Trophoblast cell (in vitro differentiated cells and primary cell): ENCODE data around the gene CENPP.

Experiments
- DNase-seq, 2 donors: peaks; one replicate each; pipeline ENCODE4 v3.0.0-alpha.2; 2016
- H2AFZ ChIP-seq: 2 replicates; pipeline ENCODE4 v1.6.1; 2013; ENCODE audit warnings: low read length, moderate library complexity, mild to moderate bottlenecking; ENCODE audit not compliant: insufficient read depth, poor library complexity
- H2AK5ac ChIP-seq: 2 replicates; pipeline ENCODE4 v1.6.1; 2013; ENCODE audit warnings: mild to moderate bottlenecking, low read length
- H2BK120ac ChIP-seq: 2 replicates; pipeline ENCODE4 v1.6.1; 2013; ENCODE audit warnings: low read length, mild to moderate bottlenecking, moderate library complexity; ENCODE audit not compliant: insufficient read depth, poor library complexity
- H2BK12ac ChIP-seq: 2 replicates; pipeline ENCODE4 v1.6.1; 2013; ENCODE audit warnings: mild to moderate bottlenecking, low read length, moderate library complexity
- H2BK5ac ChIP-seq: 2 replicates; pipeline ENCODE4 v1.6.1; 2013; ENCODE audit warnings: low read length, low read depth, moderate library complexity, mild to moderate bottlenecking; ENCODE audit not compliant: poor library complexity
- H3K14ac ChIP-seq: 2 replicates; pipeline ENCODE4 v1.6.1; 2013; ENCODE audit warnings: mild to moderate bottlenecking, low read length
- H3K18ac ChIP-seq: 2 replicates; pipeline ENCODE4 v1.6.1; 2013; ENCODE audit warnings: mild to moderate bottlenecking, low read length
- H3K23ac ChIP-seq: 2 replicates; pipeline ENCODE4 v1.6.1; 2013; ENCODE audit warnings: low read length
- H3K27ac ChIP-seq: 2 replicates; pipeline ENCODE4 v1.5.1; 2013; ENCODE audit warnings: low read depth, mild to moderate bottlenecking, inconsistent platforms, low read length, moderate library complexity
- H3K27me3 ChIP-seq: 2 replicates; pipeline ENCODE4 v1.6.1; 2013; ENCODE audit warnings: inconsistent platforms, mild to moderate bottlenecking, low read length, moderate library complexity; ENCODE audit not compliant: insufficient read depth
- H3K36me3 ChIP-seq, 2 experiments: 1 replicate in 1 of 2; 2 replicates in 1 of 2; pipeline ENCODE4 v1.6.1; 2013; ENCODE audit warnings: low read length in 2 of 2, mild to moderate bottlenecking in 2 of 2, moderate library complexity in 1 of 2; ENCODE audit not compliant: insufficient read depth in 2 of 2, control insufficient read depth in 1 of 2
- H3K4ac ChIP-seq: 2 replicates; pipeline ENCODE4 v1.6.1; 2013; ENCODE audit warnings: low read depth, mild to moderate bottlenecking, low read length, moderate library complexity
- H3K4me1 ChIP-seq, 2 experiments: 1 replicate in 1 of 2; 2 replicates in 1 of 2; pipeline ENCODE4 v1.6.1; 2013; ENCODE audit warnings: low read length in 2 of 2, mild to moderate bottlenecking in 2 of 2, moderate library complexity in 1 of 2; ENCODE audit not compliant: insufficient read depth in 2 of 2, control insufficient read depth in 1 of 2
- H3K4me2 ChIP-seq: 2 replicates; pipeline ENCODE4 v1.6.1; 2013; ENCODE audit warnings: inconsistent platforms, mild to moderate bottlenecking, low read length, moderate library complexity
- H3K4me3 ChIP-seq: 2 replicates; pipeline ENCODE4 v1.5.1; 2013; ENCODE audit warnings: mild to moderate bottlenecking, low read depth, low read length, inconsistent platforms
- H3K79me1 ChIP-seq: one replicate; pipeline ENCODE4 v1.6.1; 2013; ENCODE audit warnings: low read length
- H3K79me2 ChIP-seq: 2 replicates; pipeline ENCODE4 v1.6.1; 2013; ENCODE audit warnings: low read length, mild to moderate bottlenecking; ENCODE audit not compliant: control insufficient read depth, insufficient read depth, poor library complexity
- H3K9ac ChIP-seq: 2 replicates; pipeline ENCODE4 v1.6.1; 2013; ENCODE audit warnings: mild to moderate bottlenecking, low read length
- H3K9me3 ChIP-seq: 2 replicates; pipeline ENCODE4 v1.6.1; 2013; ENCODE audit warnings: low read depth, mild to moderate bottlenecking, control low read depth, inconsistent platforms, low read length; ENCODE audit not compliant: insufficient read depth
- H4K12ac ChIP-seq: 2 replicates; pipeline ENCODE4 v1.6.1; 2013; ENCODE audit warnings: low read depth, mild to moderate bottlenecking, low read length, moderate library complexity
- H4K8ac ChIP-seq: 2 replicates; pipeline ENCODE4 v1.6.1; 2013; ENCODE audit warnings: low read depth, mild to moderate bottlenecking, low read length, moderate library complexity
- H4K91ac ChIP-seq: one replicate; pipeline ENCODE4 v1.6.1; 2013; ENCODE audit warnings: low read depth, mild to moderate bottlenecking, low read length, moderate library complexity
- WGBS: extraction: QIAGEN DNeasy Blood & Tissue Kit; methylation state at CpG from one replicate; pipeline ENCODE4 v1.1.7; 2013; ENCODE audit warnings: missing lambda C conversion rate; ENCODE audit not compliant: insufficient read length, insufficient coverage; ENCODE audit errors: extremely low coverage; 5-methylcytosine and 5-hydroxymethylcytosine counted together

The CENPP gene

DNA sequence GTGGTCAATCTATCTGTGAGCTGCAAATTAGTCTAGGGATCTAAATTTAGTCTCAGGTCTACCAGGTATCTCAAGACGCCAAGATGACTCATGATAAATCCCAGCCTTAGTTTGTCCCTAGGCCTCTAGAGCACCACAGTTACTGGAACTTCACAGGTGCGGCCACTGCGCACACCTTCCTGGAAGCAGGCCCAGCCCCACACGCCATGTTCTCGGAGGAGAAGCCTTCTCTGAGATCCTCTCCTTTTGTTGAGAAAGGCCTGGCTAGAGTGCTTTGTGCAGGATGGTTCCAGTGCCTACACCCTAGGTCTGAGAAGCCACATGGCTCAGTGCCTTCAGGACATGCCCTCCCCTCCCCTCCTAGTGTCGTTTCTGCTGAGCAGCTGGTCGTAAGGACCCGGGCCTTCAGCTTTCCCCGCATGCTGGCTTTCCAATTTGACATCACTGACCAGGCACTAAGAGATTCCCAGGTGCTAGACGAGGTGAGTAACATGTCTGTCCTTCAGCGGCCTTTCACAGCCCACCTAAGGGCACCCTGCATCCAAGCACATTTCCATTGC lies 292.3 kb downstream of the CENPP start:
- H4K12ac ChIP-seq = no peak overlapping the region
- H2AK5ac ChIP-seq = no peak overlapping the region
- H3K14ac ChIP-seq = no peak overlapping the region
- no peaks in the 10 kb centered on the region for H3K27me3 ChIP-seq
- H4K91ac ChIP-seq = no peak overlapping the region
- H3K9ac ChIP-seq = no peak overlapping the region
- no peak overlapping the region for H3K4me2 ChIP-seq
- no peaks in the 10 kb centered on the region for H3K9me3 ChIP-seq
- H3K4me1 ChIP-seq = no peaks in the 10 kb centered on the region
- H3K36me3 ChIP-seq = peaks cover 41 to 70% of the 10 kb centered on the region in 2 experiments
- no peak overlapping the region for H2BK5ac ChIP-seq
- WGBS = no CpG with 5 or more reads among the region's 11 CpGs
- no peak overlapping the region for H3K18ac ChIP-seq
- no peak overlapping the region for H2AFZ ChIP-seq
- H2BK12ac ChIP-seq = no peak overlapping the region
- no peak overlapping the region for H4K8ac ChIP-seq
- H3K23ac ChIP-seq = no peak overlapping the region
- H3K4ac ChIP-seq = no peak overlapping the region
- no peaks in the 10 kb centered on the region for H3K79me1 ChIP-seq
- H2BK120ac ChIP-seq = no peak overlapping the region
- no peak for DNase-seq
- H3K4me3 ChIP-seq = peak overlapping the region; percentile 23
- H3K27ac ChIP-seq = no peak overlapping the region
- no peaks in the 10 kb centered on the region for H3K79me2 ChIP-seq

DNA sequence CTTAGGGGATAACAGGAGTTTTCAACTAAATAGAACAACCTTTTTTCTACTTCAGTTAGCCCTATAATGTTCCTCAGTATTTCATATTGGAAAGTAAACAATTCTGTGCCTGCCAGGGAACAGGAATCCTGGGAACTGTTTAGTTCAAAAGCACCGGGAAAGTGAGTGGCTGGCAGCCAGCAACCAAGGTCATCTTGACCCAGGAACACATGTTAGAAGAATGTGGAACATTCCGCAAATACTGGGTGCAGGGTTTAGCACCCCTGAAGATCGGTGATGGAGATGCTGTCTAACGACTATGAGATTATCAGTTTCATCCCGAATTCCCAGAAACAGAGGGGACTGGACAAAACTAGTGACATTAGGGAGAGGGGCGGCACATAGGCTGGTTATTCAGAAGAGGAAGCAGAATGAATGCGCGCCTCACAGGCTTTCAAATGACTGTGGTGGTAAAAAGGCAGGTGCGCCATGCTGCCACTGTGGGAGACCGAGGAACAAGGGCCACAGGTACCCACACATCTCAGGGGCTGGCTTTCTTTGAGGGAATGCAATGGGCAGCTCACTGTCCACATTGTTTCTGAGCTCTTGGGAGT lies 293.0 kb downstream of the CENPP start:
- Histone ChIP-seq H2AFZ (no peak overlapping the region), H3K79me1 (no peaks in the 10 kb centered on the region), H3K14ac (no peak overlapping the region), H3K4me2 (no peak overlapping the region), H3K4me3 (no peak overlapping the region), H3K79me2 (no peaks in the 10 kb centered on the region), H3K27me3 (no peaks in the 10 kb centered on the region), H3K9me3 (no peaks in the 10 kb centered on the region), H3K9ac (no peak overlapping the region), H2BK120ac (no peak overlapping the region), H3K18ac (no peak overlapping the region), H3K36me3 (peaks cover 37 to 63% of the 10 kb centered on the region in 2 experiments), H2BK5ac (no peak overlapping the region), H3K4ac (no peak overlapping the region), H3K4me1 (no peaks in the 10 kb centered on the region), H2AK5ac (no peak overlapping the region), H3K27ac (no peak overlapping the region), H4K91ac (no peak overlapping the region), H4K12ac (no peak overlapping the region), H2BK12ac (no peak overlapping the region), H4K8ac (no peak overlapping the region), H3K23ac (no peak overlapping the region)
- no CpG with 5 or more reads among the region's 10 CpGs for WGBS
- no peak for DNase-seq

DNA sequence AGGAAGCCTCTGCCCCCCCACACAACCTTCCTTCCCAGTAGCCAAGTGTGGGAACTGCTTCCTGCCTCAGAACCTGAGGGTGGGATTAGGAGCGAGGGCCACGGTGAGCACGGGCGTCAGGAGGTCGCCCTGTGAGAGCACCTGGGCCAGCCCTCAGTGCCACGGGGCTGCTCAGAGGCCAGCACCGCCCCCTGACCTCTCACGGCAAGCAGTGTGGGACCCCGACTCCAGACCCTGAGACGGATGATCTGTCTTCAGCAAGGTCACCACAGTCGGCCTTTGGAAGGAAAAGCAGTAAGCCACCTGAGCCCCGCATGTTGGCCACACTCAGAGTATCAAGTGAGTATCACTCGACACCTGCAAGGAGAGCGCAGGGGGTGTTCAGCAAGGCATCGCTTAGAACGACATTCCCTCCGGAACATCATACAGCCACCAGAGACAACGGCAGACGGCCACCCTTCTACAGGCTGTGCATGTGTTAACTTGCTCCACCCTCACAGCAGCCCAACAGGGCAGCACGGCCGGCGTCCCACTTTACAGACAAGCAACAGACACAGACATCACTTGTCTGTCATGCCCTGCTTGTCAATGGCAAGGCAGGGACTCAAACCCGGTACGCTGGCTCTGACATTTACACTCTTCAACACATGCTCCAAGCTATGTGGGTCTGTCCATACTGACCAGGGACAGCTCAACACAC lies 294.0 kb downstream of the CENPP start:
- no peaks in the 10 kb centered on the region for H3K4me1 ChIP-seq
- no peaks in the 10 kb centered on the region for H3K79me2 ChIP-seq
- H3K18ac ChIP-seq = no peak overlapping the region
- no peaks in the 10 kb centered on the region for H3K27me3 ChIP-seq
- no peak overlapping the region for H2BK12ac ChIP-seq
- H3K27ac ChIP-seq = no peak overlapping the region
- H4K12ac ChIP-seq = no peak overlapping the region
- no peak overlapping the region for H3K4ac ChIP-seq
- no peak overlapping the region for H3K4me3 ChIP-seq
- H3K9me3 ChIP-seq = no peaks in the 10 kb centered on the region
- H4K8ac ChIP-seq = no peak overlapping the region
- H4K91ac ChIP-seq = no peak overlapping the region
- H3K9ac ChIP-seq = no peak overlapping the region
- H3K79me1 ChIP-seq = no peaks in the 10 kb centered on the region
- H3K36me3 ChIP-seq = peaks cover 36 to 58% of the 10 kb centered on the region in 2 experiments
- WGBS = no CpG with 5 or more reads among the region's 24 CpGs
- H3K14ac ChIP-seq = no peak overlapping the region
- no peak overlapping the region for H2BK120ac ChIP-seq
- H3K23ac ChIP-seq = no peak overlapping the region
- H2AK5ac ChIP-seq = no peak overlapping the region
- H2BK5ac ChIP-seq = no peak overlapping the region
- no peak overlapping the region for H2AFZ ChIP-seq
- DNase-seq = no peak
- no peak overlapping the region for H3K4me2 ChIP-seq

DNA sequence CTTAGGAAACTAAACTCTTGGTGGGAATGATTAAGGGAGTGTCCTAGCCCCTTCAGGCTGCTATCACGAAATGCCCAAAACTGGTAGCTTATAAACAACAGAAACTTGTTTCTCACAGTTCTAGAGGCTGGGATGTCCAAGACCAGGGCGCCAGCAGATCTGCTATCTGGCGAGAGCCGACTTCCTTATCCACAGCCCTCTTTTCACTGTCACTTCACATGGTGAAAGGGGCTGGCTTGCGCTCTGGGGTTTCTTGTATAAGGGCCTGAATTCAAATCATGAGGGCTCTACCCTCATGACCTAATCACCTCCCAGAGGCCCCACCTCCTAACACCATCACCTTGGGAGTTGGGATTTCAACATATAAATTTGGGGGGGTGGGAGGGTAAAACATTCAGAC lies 295.1 kb downstream of the CENPP start:
- Histone ChIP-seq H3K79me2 (no peaks in the 10 kb centered on the region), H4K12ac (no peak overlapping the region), H3K4ac (no peak overlapping the region), H3K4me3 (no peak overlapping the region), H3K9ac (no peak overlapping the region), H2AK5ac (no peak overlapping the region), H3K4me1 (no peaks in the 10 kb centered on the region), H3K27ac (no peak overlapping the region), H3K14ac (no peak overlapping the region), H2BK12ac (no peak overlapping the region), H3K4me2 (no peak overlapping the region), H3K23ac (no peak overlapping the region), H3K27me3 (no peaks in the 10 kb centered on the region), H2BK120ac (no peak overlapping the region), H3K9me3 (no peaks in the 10 kb centered on the region), H2BK5ac (no peak overlapping the region), H4K91ac (no peak overlapping the region), H2AFZ (no peak overlapping the region), H3K36me3 (peaks cover 32 to 48% of the 10 kb centered on the region in 2 experiments), H3K18ac (no peak overlapping the region), H4K8ac (no peak overlapping the region), H3K79me1 (no peaks in the 10 kb centered on the region)
- DNase-seq = no peak
- WGBS = no CpG with 5 or more reads among the region's 5 CpGs
